SK-N-SH (cell line): ENCODE measurements around the gene FCSK. TPM values are rescaled to one million over a fixed set of nuclear protein-coding genes. Genes with fewer than 3 reads are reported as not detected.

Experiments
- CTCF ChIA-PET: fragments of 300-600, 350-600 bp; formaldehyde crosslinking; extraction: SDS; loops from one replicate; lab custom pipeline; 2021; lab: Yijun Ruan, JAX
- POLR2A ChIA-PET: fragments of 350-600 bp; sonication (Branson Sonifier 250); formaldehyde crosslinking; extraction: SDS; loops from one replicate; lab custom pipeline; 2020; ENCODE audit warnings: antibody characterized with exemption, inconsistent platforms; lab: Yijun Ruan, JAX
- DNase-seq: peaks from one replicate; pipeline ENCODE4 v3.0.0; 2012
- H2AFZ ChIP-seq: fragments of 200-600 bp; sonication (generic); 2 replicates; pipeline ENCODE4 v1.8.1; 2016; ENCODE audit warnings: antibody characterized with exemption, mild to moderate bottlenecking, low read depth
- H3F3A ChIP-seq: fragments of 200-600 bp; sonication (generic); replicated peaks from 2 replicates; pipeline ENCODE3; 2016; ENCODE audit warnings: antibody characterized with exemption, mild to moderate bottlenecking; ENCODE audit not compliant: insufficient read depth
- H3K27ac ChIP-seq, 2 experiments: fragments of 200-500 bp in 1 of 2; fragments of 200-600 bp in 1 of 2; sonication (Bioruptor generic) in 1 of 2; sonication (generic), shearing (Covaris generic) in 1 of 2; 2 replicates each; pipeline versions ENCODE4 v1.5.1 to v1.6.1; 2014 to 2016; ENCODE audit warnings: low read depth in 2 of 2, inconsistent platforms in 1 of 2, low read length in 1 of 2, mild to moderate bottlenecking in 1 of 2, mixed read lengths in 1 of 2
- H3K27me3 ChIP-seq: fragments of 200-600 bp; sonication (generic), shearing (Covaris generic); 2 replicates; pipeline ENCODE4 v1.6.1; 2016; ENCODE audit warnings: mixed run types; ENCODE audit not compliant: insufficient read depth
- H3K36me3 ChIP-seq, 2 experiments: fragments of 200-500 bp in 1 of 2; fragments of 200-600 bp in 1 of 2; sonication (Bioruptor generic) in 1 of 2; sonication (generic) in 1 of 2; replicated peaks in 1 of 2; 2 replicates each; pipeline versions ENCODE3 to v1.5.1; 2014 to 2016; ENCODE audit warnings: low read length in 1 of 2, mild to moderate bottlenecking in 1 of 2; ENCODE audit not compliant: insufficient read depth in 2 of 2, control insufficient read depth in 1 of 2
- H3K4me1 ChIP-seq, 2 experiments: fragments of 200-500 bp in 1 of 2; fragments of 200-600 bp in 1 of 2; sonication (Bioruptor generic) in 1 of 2; sonication (generic), shearing (Covaris generic) in 1 of 2; 2 replicates each; pipeline versions ENCODE4 v1.5.1 to v1.6.1; 2014 to 2016; ENCODE audit warnings: low read depth in 1 of 2, low read length in 1 of 2, mixed run types in 1 of 2; ENCODE audit not compliant: insufficient read depth in 2 of 2, control insufficient read depth in 1 of 2
- H3K4me2 ChIP-seq: fragments of 200-600 bp; sonication (generic), shearing (Covaris generic); 2 replicates; pipeline ENCODE4 v1.6.1; 2017; ENCODE audit warnings: mixed run types
- H3K4me3 ChIP-seq, 2 experiments: fragments of 200-500 bp in 1 of 2; fragments of 200-600 bp in 1 of 2; sonication (Bioruptor generic) in 1 of 2; sonication (generic), shearing (Covaris generic) in 1 of 2; 2 replicates each; pipeline versions ENCODE4 v1.5.1 to v1.8.1; 2014 to 2016; ENCODE audit warnings: low read depth in 2 of 2, inconsistent platforms in 1 of 2, low read length in 1 of 2, mild to moderate bottlenecking in 1 of 2, mixed read lengths in 1 of 2, moderate library complexity in 1 of 2
- H3K79me2 ChIP-seq: fragments of 200-600 bp; sonication (generic); 2 replicates; pipeline ENCODE4 v1.8.1; 2017; ENCODE audit warnings: mild to moderate bottlenecking; ENCODE audit not compliant: insufficient read depth
- H3K9ac ChIP-seq: fragments of 200-600 bp; sonication (generic); 2 replicates; pipeline ENCODE4 v1.6.1; 2017; ENCODE audit warnings: mixed run types
- H3K9me2 ChIP-seq: fragments of 200-600 bp; sonication (generic); 2 replicates; pipeline ENCODE4 v1.6.1; 2017; ENCODE audit warnings: mixed run types
- H3K9me3 ChIP-seq: fragments of 200-600 bp; sonication (generic); 2 replicates; pipeline ENCODE4 v1.6.1; 2017; ENCODE audit warnings: mixed run types, mild to moderate bottlenecking, moderate library complexity
- H4K20me1 ChIP-seq: fragments of 200-600 bp; sonication (generic); 2 replicates; pipeline ENCODE4 v1.6.1; 2017; ENCODE audit warnings: mild to moderate bottlenecking, mixed run types; ENCODE audit not compliant: insufficient read depth
- CHD2 ChIP-seq: fragments of 150-350 bp; IDR thresholded peaks from 2 replicates; pipeline ENCODE4 v1.6.1; 2018; ENCODE audit warnings: low read length; ENCODE audit not compliant: partially characterized antibody
- EP300 ChIP-seq, 2 experiments: IDR thresholded peaks; 2 replicates each; pipeline versions ENCODE4 v1.4.0 to v1.6.1; 2012; ENCODE audit warnings: borderline replicate concordance in 1 of 2, low read depth in 1 of 2, low read length in 1 of 2
- EZH2phosphoT487 ChIP-seq: fragments of 200-600 bp; sonication (generic); IDR thresholded peaks from 2 replicates; pipeline ENCODE4 v1.6.1; 2017; ENCODE audit warnings: low read depth, mixed run types, mild to moderate bottlenecking, antibody characterized with exemption, moderate library complexity, borderline replicate concordance
- FOSL2 ChIP-seq: IDR thresholded peaks from 2 replicates; pipeline ENCODE4 v1.4.0; 2012; ENCODE audit warnings: low read depth, mild to moderate bottlenecking, moderate library complexity, borderline replicate concordance
- FOXM1 ChIP-seq: IDR thresholded peaks from 2 replicates; pipeline ENCODE4 v1.4.0; 2012; ENCODE audit warnings: low read depth, mild to moderate bottlenecking
- GATA2 ChIP-seq: sonication (generic); formaldehyde crosslinking; IDR thresholded peaks from 2 replicates; pipeline ENCODE4 v1.5.0; 2020; ENCODE audit warnings: mild to moderate bottlenecking, missing genetic modification reagents
- NRF1 ChIP-seq: IDR thresholded peaks from 2 replicates; pipeline ENCODE4 v1.6.1; 2012; ENCODE audit warnings: low read depth, mild to moderate bottlenecking, low read length
- POLR2AphosphoS5 ChIP-seq: IDR thresholded peaks from 2 replicates; pipeline ENCODE4 v1.6.1; 2012; ENCODE audit warnings: low read depth, low read length
- RXRA ChIP-seq: IDR thresholded peaks from 2 replicates; pipeline ENCODE4 v1.4.0; 2012; ENCODE audit warnings: low read depth, mild to moderate bottlenecking, borderline replicate concordance
- SMC3 ChIP-seq: IDR thresholded peaks from 2 replicates; pipeline ENCODE4 v1.6.1; 2012; ENCODE audit warnings: low read depth, low read length, improper control_type of control experiment
- TAF1 ChIP-seq: IDR thresholded peaks from 2 replicates; pipeline ENCODE4 v1.6.1; 2012; ENCODE audit warnings: low read depth, mild to moderate bottlenecking, low read length, moderate library complexity, borderline replicate concordance
- YY1 ChIP-seq: IDR thresholded peaks from 2 replicates; pipeline ENCODE4 v1.4.0; 2012; ENCODE audit warnings: low read depth, mild to moderate bottlenecking
- WGBS: methylation state at CpG from one replicate; pipeline ENCODE4 v1.1.6; 2017; ENCODE audit warnings: low lambda C conversion rate; 5-methylcytosine and 5-hydroxymethylcytosine counted together
- polyA plus RNA-seq, 3 experiments: library from polyadenylated mRNA; depleted of rRNA; stranded (reverse); fragments of >200 nt; gene quantifications; 2 replicates each; pipeline ENCODE4 v1.2.3, GENCODE V29; 2012
- TF ChIP-seq, protein P1 (sequence below): IDR thresholded peaks from 2 replicates; pipeline ENCODE4; 2012
- TF ChIP-seq, protein P2 (sequence below): IDR thresholded peaks from 2 replicates; pipeline ENCODE4 v1.4.0; 2012; ENCODE audit warnings: low read depth
- TF ChIP-seq, protein P3 (sequence below): IDR thresholded peaks from 2 replicates; pipeline ENCODE4 v1.6.1; 2012; ENCODE audit warnings: mild to moderate bottlenecking, low read depth, low read length, moderate library complexity
- TF ChIP-seq, protein P4 (sequence below): fragments of 150-350 bp; IDR thresholded peaks from 2 replicates; pipeline ENCODE4 v1.6.1; 2017; ENCODE audit warnings: antibody characterized with exemption, low read length, low read depth, borderline replicate concordance
- TF ChIP-seq, protein P5 (sequence below): IDR thresholded peaks from 2 replicates; pipeline ENCODE4 v1.4.0; 2012; ENCODE audit warnings: low read depth, borderline replicate concordance

FCSK gene
- polyA plus RNA-seq, 1 of the 3 experiments (the other 2 are of a cell fraction), result 9.7 TPM

DNA sequence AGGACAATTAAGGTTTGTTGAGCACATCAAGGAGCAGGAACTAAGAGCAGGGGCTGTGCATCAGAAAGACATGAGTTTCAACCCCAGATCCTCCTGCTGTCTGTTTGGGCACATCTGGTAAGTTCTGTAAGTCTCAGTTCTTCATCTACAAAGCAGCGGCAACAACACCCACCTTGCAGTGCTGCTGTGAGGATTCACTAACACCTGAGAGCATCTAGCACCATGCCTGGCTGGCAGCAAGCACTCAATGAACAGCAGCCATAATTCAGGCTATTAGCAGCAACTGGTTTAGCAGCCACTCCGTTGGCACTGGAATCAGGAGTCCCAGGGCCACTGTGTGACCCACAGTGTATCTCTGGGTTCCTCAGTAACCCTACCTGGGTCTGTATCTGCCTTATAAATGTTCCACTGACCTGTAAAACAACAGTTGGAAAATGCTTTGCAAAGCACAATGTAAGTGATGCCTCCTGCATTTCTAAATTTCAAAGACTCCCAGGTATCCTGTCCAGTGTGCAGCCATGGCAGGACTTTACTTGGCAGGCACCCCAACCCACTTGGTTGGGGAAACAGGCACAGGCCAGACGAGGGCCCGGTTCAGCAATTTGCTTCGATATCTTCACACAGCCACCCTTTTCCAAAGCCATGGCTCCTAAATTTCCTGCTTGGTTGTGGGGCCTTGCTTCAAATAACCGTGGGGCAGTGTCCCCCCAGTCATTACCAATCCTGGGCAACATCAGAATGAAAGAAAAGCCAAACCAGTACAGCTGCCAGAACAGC is 19.7 kb upstream of the FCSK start:
- no peak overlapping the region for H3K4me3 ChIP-seq
- TF ChIP-seq EZH2phosphoT487, result no peak
- TF ChIP-seq, protein P1, sequence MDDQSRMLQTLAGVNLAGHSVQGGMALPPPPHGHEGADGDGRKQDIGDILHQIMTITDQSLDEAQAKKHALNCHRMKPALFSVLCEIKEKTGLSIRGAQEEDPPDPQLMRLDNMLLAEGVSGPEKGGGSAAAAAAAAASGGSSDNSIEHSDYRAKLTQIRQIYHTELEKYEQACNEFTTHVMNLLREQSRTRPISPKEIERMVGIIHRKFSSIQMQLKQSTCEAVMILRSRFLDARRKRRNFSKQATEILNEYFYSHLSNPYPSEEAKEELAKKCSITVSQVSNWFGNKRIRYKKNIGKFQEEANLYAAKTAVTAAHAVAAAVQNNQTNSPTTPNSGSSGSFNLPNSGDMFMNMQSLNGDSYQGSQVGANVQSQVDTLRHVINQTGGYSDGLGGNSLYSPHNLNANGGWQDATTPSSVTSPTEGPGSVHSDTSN, result no peak
- no peak for TF ChIP-seq POLR2AphosphoS5
- TF ChIP-seq TAF1, result no peak
- no peak for TF ChIP-seq YY1
- TF ChIP-seq, protein P2, sequence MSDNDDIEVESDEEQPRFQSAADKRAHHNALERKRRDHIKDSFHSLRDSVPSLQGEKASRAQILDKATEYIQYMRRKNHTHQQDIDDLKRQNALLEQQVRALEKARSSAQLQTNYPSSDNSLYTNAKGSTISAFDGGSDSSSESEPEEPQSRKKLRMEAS, result no peak
- TF ChIP-seq, protein P3, sequence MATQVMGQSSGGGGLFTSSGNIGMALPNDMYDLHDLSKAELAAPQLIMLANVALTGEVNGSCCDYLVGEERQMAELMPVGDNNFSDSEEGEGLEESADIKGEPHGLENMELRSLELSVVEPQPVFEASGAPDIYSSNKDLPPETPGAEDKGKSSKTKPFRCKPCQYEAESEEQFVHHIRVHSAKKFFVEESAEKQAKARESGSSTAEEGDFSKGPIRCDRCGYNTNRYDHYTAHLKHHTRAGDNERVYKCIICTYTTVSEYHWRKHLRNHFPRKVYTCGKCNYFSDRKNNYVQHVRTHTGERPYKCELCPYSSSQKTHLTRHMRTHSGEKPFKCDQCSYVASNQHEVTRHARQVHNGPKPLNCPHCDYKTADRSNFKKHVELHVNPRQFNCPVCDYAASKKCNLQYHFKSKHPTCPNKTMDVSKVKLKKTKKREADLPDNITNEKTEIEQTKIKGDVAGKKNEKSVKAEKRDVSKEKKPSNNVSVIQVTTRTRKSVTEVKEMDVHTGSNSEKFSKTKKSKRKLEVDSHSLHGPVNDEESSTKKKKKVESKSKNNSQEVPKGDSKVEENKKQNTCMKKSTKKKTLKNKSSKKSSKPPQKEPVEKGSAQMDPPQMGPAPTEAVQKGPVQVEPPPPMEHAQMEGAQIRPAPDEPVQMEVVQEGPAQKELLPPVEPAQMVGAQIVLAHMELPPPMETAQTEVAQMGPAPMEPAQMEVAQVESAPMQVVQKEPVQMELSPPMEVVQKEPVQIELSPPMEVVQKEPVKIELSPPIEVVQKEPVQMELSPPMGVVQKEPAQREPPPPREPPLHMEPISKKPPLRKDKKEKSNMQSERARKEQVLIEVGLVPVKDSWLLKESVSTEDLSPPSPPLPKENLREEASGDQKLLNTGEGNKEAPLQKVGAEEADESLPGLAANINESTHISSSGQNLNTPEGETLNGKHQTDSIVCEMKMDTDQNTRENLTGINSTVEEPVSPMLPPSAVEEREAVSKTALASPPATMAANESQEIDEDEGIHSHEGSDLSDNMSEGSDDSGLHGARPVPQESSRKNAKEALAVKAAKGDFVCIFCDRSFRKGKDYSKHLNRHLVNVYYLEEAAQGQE, result no peak
- TF ChIP-seq RXRA, result no peak
- no peak for TF ChIP-seq FOSL2
- TF ChIP-seq, protein P4, sequence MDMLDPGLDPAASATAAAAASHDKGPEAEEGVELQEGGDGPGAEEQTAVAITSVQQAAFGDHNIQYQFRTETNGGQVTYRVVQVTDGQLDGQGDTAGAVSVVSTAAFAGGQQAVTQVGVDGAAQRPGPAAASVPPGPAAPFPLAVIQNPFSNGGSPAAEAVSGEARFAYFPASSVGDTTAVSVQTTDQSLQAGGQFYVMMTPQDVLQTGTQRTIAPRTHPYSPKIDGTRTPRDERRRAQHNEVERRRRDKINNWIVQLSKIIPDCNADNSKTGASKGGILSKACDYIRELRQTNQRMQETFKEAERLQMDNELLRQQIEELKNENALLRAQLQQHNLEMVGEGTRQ, result no peak
- TF ChIP-seq SMC3, result no peak
- TF ChIP-seq FOXM1, result no peak
- TF ChIP-seq EP300 (IDR thresholded peaks at IDR 0.05; ENCODE audit: borderline replicate concordance in 1 of 2, low read depth in 1 of 2, low read length in 1 of 2), result no peak
- TF ChIP-seq GATA2, result no peak
- TF ChIP-seq, protein P5, sequence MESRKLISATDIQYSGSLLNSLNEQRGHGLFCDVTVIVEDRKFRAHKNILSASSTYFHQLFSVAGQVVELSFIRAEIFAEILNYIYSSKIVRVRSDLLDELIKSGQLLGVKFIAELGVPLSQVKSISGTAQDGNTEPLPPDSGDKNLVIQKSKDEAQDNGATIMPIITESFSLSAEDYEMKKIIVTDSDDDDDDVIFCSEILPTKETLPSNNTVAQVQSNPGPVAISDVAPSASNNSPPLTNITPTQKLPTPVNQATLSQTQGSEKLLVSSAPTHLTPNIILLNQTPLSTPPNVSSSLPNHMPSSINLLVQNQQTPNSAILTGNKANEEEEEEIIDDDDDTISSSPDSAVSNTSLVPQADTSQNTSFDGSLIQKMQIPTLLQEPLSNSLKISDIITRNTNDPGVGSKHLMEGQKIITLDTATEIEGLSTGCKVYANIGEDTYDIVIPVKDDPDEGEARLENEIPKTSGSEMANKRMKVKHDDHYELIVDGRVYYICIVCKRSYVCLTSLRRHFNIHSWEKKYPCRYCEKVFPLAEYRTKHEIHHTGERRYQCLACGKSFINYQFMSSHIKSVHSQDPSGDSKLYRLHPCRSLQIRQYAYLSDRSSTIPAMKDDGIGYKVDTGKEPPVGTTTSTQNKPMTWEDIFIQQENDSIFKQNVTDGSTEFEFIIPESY, result no peak
- no peak for TF ChIP-seq CHD2
- no peak for TF ChIP-seq NRF1
- peaks cover 87% of the 10 kb centered on the region for H3K79me2 ChIP-seq
- H3K4me2 ChIP-seq, result peak overlapping the region; percentile 74; the same call in 1 of the 2 replicates
- H3K9me2 ChIP-seq, result no peaks in the 10 kb centered on the region
- no peak for DNase-seq
- peak overlapping the region; percentile 60 to 82 for H3K27ac ChIP-seq
- H3K36me3 ChIP-seq, result peaks cover 6 to 10% of the 10 kb centered on the region in 2 experiments
- H2AFZ ChIP-seq, result no peak overlapping the region
- H3K27me3 ChIP-seq, result no peaks in the 10 kb centered on the region
- no peaks in the 10 kb centered on the region for H3K9me3 ChIP-seq
- H3K9ac ChIP-seq, result no peak overlapping the region
- H3F3A ChIP-seq, result peaks cover 36% of the 10 kb centered on the region
- 79% methylated on average over 6 of the region's 6 CpGs for WGBS
- ChIA-PET POLR2A (no interaction called here), CTCF (interaction anchor here (1.8 kb wide), 1 partner anchor 40 kb away, joined by 5 read pairs; no protein-coding TSS in a partner anchor)
- H4K20me1 ChIP-seq, result peaks cover 43% of the 10 kb centered on the region
- peaks cover 41 to 63% of the 10 kb centered on the region in 2 experiments for H3K4me1 ChIP-seq
